GM18861 (cell line): ENCODE data around the gene ZNF331.
"Not testable (repeated sequence)": the region's sequence is repeated elsewhere in the genome, so short reads cannot be mapped to it uniquely, and the experiment has no call there.

Source experiments
- ATAC-seq: cut with Tn5 transposase; IDR thresholded peaks from one replicate; pipeline ENCODE4 v1.9.1; 2021; ENCODE audit not compliant: unreplicated experiment

ZNF331 gene

GRCh38 chr19:53537521-53538377 is at the start of gene ZNF331:
Gene ZNF331, plus strand, starts transcription at chr19:53538145. Its CDS starts 31,232 bp downstream, at chr19:53569377.
- ATAC-seq = peak; percentile 54

GRCh38 chr19:53492153-53492552 is 45.8 kb upstream of the ZNF331 start:
- ATAC-seq = no peak

- not testable (repeated sequence) for ATAC-seq
Measured at GRCh38 chr19:53497311-53498023, 40.5 kb upstream of the ZNF331 start.

GRCh38 chr19:53498024-53498395 is 39.9 kb upstream of the ZNF331 start:
- ATAC-seq = not testable (repeated sequence)

GRCh38 chr19:53503151-53503550 is 34.8 kb upstream of the ZNF331 start:
- ATAC-seq = not testable (repeated sequence)

GRCh38 chr19:53503671-53504364 is 34.1 kb upstream of the ZNF331 start:
- ATAC-seq = not testable (repeated sequence)

GRCh38 chr19:53504365-53504703 is 33.6 kb upstream of the ZNF331 start:
- not testable (repeated sequence) for ATAC-seq

- no peak for ATAC-seq
Measured at GRCh38 chr19:53504885-53505284, 33.1 kb upstream of the ZNF331 start.

- no peak for ATAC-seq
Measured at GRCh38 chr19:53506728-53507127, 31.2 kb upstream of the ZNF331 start.

GRCh38 chr19:53507523-53508442 is 30.2 kb upstream of the ZNF331 start:
- no peak for ATAC-seq

GRCh38 chr19:53509443-53509842 is 28.5 kb upstream of the ZNF331 start:
- ATAC-seq = no peak

- ATAC-seq = no peak
Measured at GRCh38 chr19:53509845-53510244, 28.1 kb upstream of the ZNF331 start.

GRCh38 chr19:53511357-53511756 is 26.6 kb upstream of the ZNF331 start:
- ATAC-seq = no peak

GRCh38 chr19:53511933-53512374 is 26.0 kb upstream of the ZNF331 start:
- no peak for ATAC-seq

GRCh38 chr19:53515047-53515446 is 22.9 kb upstream of the ZNF331 start:
- not testable (repeated sequence) for ATAC-seq

GRCh38 chr19:53517114-53517741 is 20.7 kb upstream of the ZNF331 start:
- ATAC-seq = no peak

- ATAC-seq = no peak
Measured at GRCh38 chr19:53518121-53518520, 19.8 kb upstream of the ZNF331 start.

GRCh38 chr19:53518716-53519115 is 19.2 kb upstream of the ZNF331 start:
- no peak for ATAC-seq

GRCh38 chr19:53519446-53519845 is 18.5 kb upstream of the ZNF331 start:
- no peak for ATAC-seq

- no peak for ATAC-seq
Measured at GRCh38 chr19:53520163-53520546, 17.8 kb upstream of the ZNF331 start.
